HT1080 (cell line): Measurements from ENCODE around the gene ZNRF1. TPM values are rescaled to one million over a fixed set of nuclear protein-coding genes. Genes with fewer than 3 reads are reported as not detected.
A peak's percentile ranks its signal among the peaks of the same experiment; 100 is the strongest.
"Not testable (repeated sequence)": the region's sequence is repeated elsewhere in the genome, so short reads cannot be mapped to it uniquely, and the experiment has no call there.

ENCODE experiments used
- DNase-seq: peaks from one replicate; pipeline ENCODE4 v3.0.0-alpha.2; 2015; ENCODE audit warnings: low read depth
- total RNA-seq: library from RNA; depleted of rRNA; stranded (reverse); fragments of >200 nt; shearing (Covaris generic); gene quantifications from 2 replicates; pipeline ENCODE4 v1.2.3, GENCODE V29; 2014

Gene ZNRF1
- total RNA-seq, 1 experiment from 2014 or later, result 29.5 TPM

- no peak for DNase-seq
These were observed 1.8 kb downstream of the ZNRF1 start for GRCh38 chr16:75000481-75001081.

GRCh38 chr16:75002474-75002873 is 3.6 kb downstream of the ZNRF1 start:
- DNase-seq, result no peak

DNA sequence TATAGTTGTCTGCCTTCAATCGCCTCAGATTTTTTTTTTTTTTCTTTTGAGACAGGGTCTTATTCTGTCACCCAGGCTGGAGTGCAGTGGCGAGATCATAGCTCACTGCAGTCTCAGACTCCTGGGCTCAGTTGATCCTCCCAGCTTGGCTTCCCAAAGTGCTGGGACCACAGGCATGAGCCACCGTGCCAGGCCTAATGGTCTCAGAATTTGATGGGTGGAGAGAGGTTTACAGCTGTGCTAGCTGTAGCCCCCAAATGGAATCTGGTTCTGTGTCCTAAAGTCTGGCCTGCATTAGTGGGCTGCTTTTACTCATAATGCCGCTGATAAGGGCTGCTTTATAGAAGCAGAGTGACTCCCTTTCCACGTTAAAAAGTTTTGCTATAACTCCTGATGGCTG is 5.1 kb downstream of the ZNRF1 start:
- DNase-seq, result no peak

DNA sequence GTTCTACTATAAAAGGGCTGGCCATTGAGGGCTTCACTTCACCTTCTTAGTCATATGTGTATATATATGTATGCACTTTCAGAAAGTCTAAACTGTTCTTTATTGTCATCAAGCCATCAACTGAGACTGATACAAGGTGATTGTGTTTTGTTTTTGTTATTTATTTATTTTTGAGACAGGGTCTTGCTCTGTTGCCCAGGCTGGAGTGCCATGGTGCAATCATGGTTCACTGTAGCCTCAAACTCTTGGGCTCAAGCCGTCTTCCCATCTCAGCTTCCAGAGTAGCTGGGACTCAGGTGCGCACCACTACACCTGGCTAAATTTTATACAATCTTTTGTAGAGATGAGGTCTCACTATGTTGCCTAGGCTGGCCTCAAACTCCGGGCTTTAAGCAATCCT is 5.6 kb downstream of the ZNRF1 start:
- DNase-seq, result no peak

DNA sequence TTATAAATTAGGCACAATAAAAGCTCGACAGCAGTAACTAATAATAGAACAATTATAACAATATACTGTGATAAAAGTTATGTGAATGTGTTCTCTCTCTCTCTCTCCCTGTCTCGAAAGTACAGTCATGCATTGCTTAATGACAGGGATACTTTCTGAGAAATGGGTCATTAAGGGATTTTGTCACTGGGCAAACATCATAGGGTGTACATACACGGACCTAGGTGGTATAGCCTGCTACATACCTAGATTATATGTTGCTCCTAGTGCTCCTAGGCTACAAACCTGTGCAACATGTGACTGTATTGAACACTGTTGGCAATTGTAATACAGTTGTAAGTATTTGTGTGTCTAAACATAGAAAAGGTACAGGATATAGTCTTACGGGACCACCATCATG is 6.9 kb downstream of the ZNRF1 start:
- no peak for DNase-seq

DNA sequence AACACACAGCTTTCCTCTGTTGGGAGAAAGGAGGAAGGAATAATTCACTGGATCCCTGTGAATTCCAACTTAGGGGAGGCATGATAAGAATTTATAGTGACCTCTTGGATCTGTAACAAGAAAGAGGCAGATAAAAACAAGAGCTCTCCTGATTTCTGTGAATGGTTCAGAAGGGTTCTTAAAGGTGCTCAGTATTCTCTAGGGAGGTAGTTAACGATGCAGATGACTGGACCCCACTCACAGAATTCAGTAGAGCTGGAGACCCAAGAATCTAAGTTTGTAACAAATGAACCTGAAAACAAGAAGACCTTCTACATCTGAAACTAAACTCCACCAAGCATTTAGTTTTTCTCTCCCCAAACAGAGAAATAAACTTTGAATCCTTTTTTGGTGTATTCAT is 8.6 kb downstream of the ZNRF1 start:
- DNase-seq, result no peak

- DNase-seq, result no peak
These were observed 11.6 kb downstream of the ZNRF1 start for GRCh38 chr16:75010427-75010826.

GRCh38 chr16:75011634-75012307 is 12.9 kb downstream of the ZNRF1 start:
- DNase-seq, result peak; percentile 84

DNA sequence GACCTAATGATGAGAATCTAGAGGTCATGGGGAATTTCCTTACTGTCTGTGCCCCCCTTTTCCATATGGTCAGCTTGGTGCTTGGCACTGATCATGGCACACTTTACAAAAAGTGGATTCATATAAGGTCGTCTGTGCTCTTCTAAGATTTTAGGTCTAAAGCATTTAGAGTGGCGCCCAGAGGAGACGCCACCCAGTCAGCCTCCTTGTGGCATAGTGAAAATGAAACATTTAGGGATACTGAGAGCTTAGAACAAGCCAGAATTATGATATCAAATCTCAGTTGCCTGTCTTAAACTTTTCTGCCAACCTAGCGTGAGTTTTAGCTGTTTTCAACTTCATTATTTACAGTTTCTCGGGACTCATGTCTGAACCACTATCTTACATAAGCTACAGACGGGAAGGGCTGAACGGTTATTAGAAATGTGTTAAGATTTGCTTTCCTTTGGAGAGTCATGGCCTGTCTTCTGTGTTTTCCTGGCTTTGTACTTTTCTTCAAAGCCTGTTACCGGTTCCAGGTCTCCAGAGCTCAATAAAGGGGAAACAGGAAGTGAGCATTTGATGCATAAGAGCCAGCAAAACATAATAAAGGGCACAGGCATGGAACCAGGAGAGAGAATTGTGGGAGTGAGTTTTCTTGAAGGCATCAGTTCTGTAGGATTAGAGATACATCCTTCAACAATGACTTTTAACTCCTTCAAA is 13.7 kb downstream of the ZNRF1 start:
- no peak for DNase-seq

DNA sequence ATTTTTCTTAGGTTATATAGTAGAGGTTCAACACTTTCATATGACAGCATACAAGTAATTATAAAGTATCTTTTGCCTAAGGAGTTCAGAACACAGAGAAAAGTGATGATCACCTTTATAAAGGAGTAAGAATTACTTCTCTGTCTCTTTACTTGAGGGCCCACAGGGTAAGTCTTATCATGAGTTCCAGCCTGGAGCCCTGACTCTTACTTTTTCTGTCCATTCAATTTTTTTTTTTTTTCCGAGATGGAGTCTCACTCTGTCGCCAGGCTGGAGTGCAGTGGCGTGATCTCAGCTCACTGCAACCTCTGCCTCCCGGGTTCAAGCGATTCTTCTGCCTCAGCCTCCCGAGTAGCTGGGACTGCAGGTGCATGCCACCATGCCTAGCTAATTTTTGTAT is 14.3 kb downstream of the ZNRF1 start:
- DNase-seq, result not testable (repeated sequence)

DNA sequence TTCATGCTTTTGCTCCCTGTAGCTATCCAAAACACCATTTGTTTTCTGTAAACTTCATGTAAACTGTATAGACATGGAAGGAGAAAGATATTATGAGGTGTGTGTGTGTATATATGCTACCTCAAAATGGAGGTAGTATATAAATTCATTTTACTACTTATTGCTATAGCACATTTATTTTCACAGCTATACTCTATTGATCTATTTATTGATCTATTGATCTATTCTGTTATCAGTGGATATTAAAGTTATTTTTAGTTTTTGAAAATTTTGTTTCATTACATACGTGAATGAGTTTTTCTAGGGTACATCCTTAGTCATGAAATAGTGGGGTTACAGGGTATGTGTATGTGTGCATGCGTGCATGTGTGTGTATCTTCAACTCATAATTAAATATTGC is 15.5 kb downstream of the ZNRF1 start:
- no peak for DNase-seq

- not testable (repeated sequence) for DNase-seq
These were observed 17.7 kb downstream of the ZNRF1 start for GRCh38 chr16:75016451-75017081.

DNA sequence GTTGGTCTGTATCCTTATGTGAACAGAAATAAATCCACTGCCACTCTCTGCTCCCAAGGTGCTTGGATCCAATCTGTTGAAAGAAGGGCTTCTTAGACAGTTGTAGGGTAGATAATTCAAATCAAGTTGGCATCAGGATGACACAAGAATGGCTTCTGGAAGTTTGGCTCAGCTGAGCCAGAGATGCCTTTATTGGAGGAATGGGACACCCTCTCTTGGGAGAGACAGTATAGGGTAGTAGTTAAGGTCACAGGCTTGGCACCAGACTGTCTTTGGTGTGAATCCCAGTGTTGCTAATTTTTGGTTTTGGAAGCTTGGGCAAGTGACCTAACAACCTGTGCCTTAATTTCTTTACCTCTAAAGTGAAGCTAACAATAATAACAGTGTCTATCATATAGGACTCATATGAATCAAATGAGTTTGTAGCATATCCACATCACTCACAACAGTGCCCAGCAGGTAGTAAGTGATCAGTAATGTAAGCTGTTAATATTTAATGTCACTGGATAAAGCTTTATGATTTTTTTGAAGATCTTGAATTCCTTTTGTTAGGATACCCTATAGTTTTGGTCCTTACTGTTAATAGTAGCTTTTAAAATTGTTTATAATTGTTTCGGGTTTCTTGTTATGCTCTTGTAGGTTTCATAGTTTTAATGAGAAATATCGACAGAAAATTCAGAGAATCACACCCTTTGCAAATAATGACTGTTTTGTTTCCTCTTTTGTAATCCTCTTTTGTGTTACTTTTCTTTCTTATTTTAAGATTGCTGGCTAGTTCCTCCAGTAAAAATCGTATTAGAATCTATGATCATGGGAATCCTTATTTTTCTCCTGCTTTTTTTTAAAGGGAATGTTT is 19.1 kb downstream of the ZNRF1 start:
- no peak for DNase-seq

- DNase-seq, result no peak
These were observed 20.2 kb downstream of the ZNRF1 start for GRCh38 chr16:75019007-75019406.

- DNase-seq, result no peak
These were observed 20.8 kb downstream of the ZNRF1 start for GRCh38 chr16:75019586-75019985.

DNA sequence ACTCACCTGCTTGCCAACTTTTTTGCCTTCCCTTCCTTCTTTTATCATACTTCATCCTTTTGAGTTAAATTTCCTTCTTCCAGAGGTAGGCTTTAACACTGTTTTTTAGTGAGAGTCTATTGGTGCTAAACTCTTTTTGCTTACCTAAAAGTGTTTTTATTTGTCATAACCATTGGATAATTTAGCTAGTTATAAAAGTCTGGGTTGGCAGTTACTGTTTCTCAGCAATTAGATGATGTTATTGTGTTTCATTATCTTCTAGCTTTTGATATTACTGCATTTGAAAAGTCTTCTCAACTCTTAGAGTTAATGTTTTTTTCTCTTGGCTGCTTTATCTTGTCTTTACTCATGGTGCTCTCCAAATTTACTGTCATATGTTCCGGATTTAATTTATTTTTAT is 22.6 kb downstream of the ZNRF1 start:
- DNase-seq, result no peak

DNA sequence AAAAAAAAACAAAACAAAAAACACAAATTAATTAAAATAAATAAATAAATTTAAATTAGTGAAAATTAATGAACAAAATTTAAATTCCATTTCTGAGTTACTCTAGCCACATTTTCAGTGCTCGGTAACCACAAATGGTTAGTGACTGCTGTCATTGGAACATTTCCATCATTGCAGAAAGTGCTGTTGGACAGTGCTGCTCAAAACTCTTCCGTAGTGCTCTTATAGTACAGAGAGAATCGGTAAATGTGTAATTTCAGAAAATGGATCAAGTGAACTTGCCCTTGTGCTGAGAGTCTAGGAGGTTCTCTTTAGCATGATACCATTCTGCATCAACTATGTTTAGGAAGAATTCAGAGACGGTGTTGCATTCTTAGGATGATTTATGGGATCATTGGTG is 23.7 kb downstream of the ZNRF1 start:
- DNase-seq, result no peak

GRCh38 chr16:75023009-75023408 is 24.2 kb downstream of the ZNRF1 start:
- no peak for DNase-seq

- DNase-seq, result no peak
These were observed 25.4 kb downstream of the ZNRF1 start for GRCh38 chr16:75024182-75024581.

DNA sequence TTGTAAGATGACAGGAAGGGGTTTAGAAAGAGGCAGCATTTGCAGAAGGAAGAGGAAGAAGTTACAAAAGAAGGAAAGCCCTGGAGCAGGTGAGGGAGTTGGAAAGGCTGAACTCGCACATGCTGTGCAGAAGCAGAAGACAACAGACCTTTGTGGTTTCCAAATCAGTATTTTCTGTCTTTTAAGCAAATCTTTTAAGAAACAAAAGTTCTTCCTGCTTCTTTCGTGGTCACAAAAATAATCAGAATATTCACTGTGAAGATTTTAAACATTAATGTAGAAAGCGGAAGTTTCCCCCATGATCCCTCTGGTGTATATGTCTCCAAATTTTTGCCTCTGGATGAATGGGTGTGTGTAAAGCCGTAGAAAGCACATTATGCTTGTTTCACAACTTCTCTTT is 25.8 kb downstream of the ZNRF1 start:
- DNase-seq, result no peak

GRCh38 chr16:75025761-75026160 is 26.9 kb downstream of the ZNRF1 start:
- no peak for DNase-seq
